Epithelial cell of esophagus (primary cell): ENCODE measurements around the gene USP35.

Experiments used
- DNase-seq: peaks from one replicate; pipeline ENCODE4 v3.0.0; 2010; ENCODE audit warnings: low read depth
- H3K4me3 ChIP-seq: 2 replicates; pipeline ENCODE4 v1.5.1; 2011; ENCODE audit warnings: mild to moderate bottlenecking, low read length, control low read depth
- CTCF ChIP-seq: IDR thresholded peaks from 2 replicates; pipeline ENCODE4 v1.5.1; 2011; ENCODE audit warnings: low read depth, mild to moderate bottlenecking, low read length, control low read depth, inconsistent platforms; ENCODE audit not compliant: insufficient read depth; ENCODE audit errors: missing control alignments

Gene USP35

DNA sequence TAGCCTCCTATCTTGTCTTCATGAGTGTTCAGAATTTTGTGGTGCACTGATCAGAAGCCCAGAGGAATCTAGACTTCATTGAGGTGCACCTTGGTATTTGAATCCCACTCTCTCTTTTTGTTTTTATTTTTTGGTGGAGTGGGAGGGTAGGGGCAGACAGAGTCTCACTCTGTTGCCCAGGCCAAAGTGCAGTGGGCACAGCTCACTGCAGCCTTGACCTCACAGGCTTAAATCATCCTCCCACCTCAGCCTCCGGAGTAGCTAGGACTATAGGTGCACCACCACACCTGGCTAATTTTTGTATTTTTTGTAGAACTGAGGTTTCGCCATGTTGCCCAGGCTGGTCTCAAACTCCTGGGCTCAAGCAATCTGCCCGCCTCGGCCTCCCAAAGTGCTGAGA, 38.4 kb upstream of the USP35 start:
- no peak for TF ChIP-seq CTCF
- no peak for DNase-seq
- H3K4me3 ChIP-seq, result no peak overlapping the region

GRCh38 chr11:78150754-78151153, 38.0 kb upstream of the USP35 start:
- no peak for TF ChIP-seq CTCF
- no peak overlapping the region for H3K4me3 ChIP-seq
- DNase-seq, result no peak

DNA sequence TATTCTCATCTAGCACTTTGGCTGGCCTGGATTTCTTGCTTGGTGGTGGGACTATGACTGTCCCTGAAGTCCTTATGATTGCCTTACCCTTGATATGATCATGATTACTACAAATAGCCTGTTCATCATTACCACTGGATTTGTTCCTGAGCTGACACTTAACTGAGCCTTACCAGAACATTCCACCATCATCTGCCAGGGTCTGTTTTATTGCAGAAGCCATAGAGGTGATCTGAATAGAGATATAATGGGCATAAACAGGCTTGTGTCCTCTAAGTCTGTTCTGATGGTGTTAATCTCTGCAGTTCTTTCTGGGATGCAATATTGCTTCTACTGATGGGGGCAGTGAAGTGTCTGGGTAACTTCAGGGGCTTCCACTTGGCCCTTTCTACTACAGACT, 36.9 kb upstream of the USP35 start:
- no peak for TF ChIP-seq CTCF
- no peak overlapping the region for H3K4me3 ChIP-seq
- no peak for DNase-seq

- no peak overlapping the region for H3K4me3 ChIP-seq
- TF ChIP-seq CTCF, result no peak
- DNase-seq, result no peak
These were observed 32.4 kb upstream of the USP35 start for GRCh38 chr11:78156127-78156844.

DNA sequence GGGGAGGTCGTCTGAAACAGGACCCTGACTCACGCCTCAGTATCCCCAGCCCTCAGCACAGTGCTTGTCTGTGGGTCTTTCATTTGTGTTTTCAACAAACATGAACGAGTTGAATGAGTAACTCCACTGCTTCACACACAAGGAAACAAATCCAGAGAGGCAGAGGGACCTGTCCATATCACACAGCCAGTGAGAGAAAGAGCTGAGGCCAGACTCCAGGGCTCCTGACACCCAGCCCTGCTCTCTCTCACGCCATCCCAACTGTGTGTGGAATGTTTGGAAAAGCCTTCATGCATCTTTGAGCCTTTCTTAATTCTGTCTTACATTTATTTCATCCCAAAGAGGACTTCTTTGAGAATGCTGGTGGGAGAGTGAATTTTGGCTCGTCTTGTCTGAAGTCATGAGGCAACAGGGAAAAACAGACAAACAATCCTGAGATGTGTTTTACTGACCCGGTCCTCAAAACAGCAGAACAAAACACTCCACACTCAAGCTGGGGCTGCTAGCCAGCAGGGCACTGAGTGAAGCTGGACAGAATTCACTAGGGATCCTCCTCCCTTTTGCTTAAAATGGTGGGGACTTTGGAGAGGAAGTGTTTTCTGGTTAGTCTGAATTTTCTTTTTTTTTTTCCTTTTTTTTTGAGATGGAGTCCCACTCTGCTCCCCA, 29.6 kb upstream of the USP35 start:
- TF ChIP-seq CTCF, result no peak
- no peak overlapping the region for H3K4me3 ChIP-seq
- DNase-seq, result no peak

GRCh38 chr11:78160557-78160956, 28.2 kb upstream of the USP35 start:
- DNase-seq, result no peak
- no peak for TF ChIP-seq CTCF
- no peak overlapping the region for H3K4me3 ChIP-seq

GRCh38 chr11:78161346-78161745, 27.4 kb upstream of the USP35 start:
- no peak overlapping the region for H3K4me3 ChIP-seq
- no peak for TF ChIP-seq CTCF
- DNase-seq, result no peak
